ENCODE results near the gene HSH2D. TPM values are rescaled to one million over a fixed set of nuclear protein-coding genes. Genes with fewer than 3 reads are reported as not detected.
A peak's percentile ranks its signal among the peaks of the same experiment; 100 is the strongest.

Gene HSH2D
- total and polyA plus RNA-seq, 9 donors = 0.20 to 1.3 (median 0.31) TPM

- Histone ChIP-seq H3K9me3 (no peaks in the 10 kb centered on the region), H3K4me1 (ENCODE audit: insufficient read depth) (peaks cover 8% of the 10 kb centered on the region), H3K4me3 (peak overlapping the region; percentile 99), H3K36me3 (no peaks in the 10 kb centered on the region), H3K27ac (peak overlapping the region in 1 of 2 donors; percentile 69), H3K27me3 (no peaks in the 10 kb centered on the region)
- intact Hi-C loops (cut with DNase I) = loop anchor here in 2 of 4 donors (5.0 to 10.0 kb wide), 5 partner anchors 35 to 998 kb away; partner anchors contain the start of genes FAM32A (in 1 of the 2) and TPM4 (in 1 of the 2)
- WGBS, 3 donors = 4 to 13% (median 9%) methylated on average over 2 of the region's 2 CpGs
- TF ChIP-seq POLR2A (IDR thresholded peaks at IDR 0.05) (no peak), CTCF (IDR thresholded peaks at IDR 0.05) (no peak), EP300 (IDR thresholded peaks at IDR 0.05) (no peak)
- no peak for DNase-seq
These were observed 30.7 kb upstream of the HSH2D start for GRCh38 chr19:16112778-16113177.

- H3K27me3 ChIP-seq = no peaks in the 10 kb centered on the region
- DNase-seq = no peak
- intact Hi-C loops (cut with DNase I) = loop anchor here in 2 of 4 donors (5.0 to 10.0 kb wide), 5 partner anchors 36 to 999 kb away; partner anchors contain the start of genes FAM32A (in 1 of the 2) and TPM4 (in 1 of the 2)
- no peak overlapping the region for H3K27ac ChIP-seq
- H3K36me3 ChIP-seq = no peaks in the 10 kb centered on the region
- peaks cover 8% of the 10 kb centered on the region for H3K4me1 ChIP-seq (ENCODE audit: insufficient read depth)
- H3K4me3 ChIP-seq = no peak overlapping the region
- TF ChIP-seq POLR2A (IDR thresholded peaks at IDR 0.05) (no peak), EP300 (IDR thresholded peaks at IDR 0.05) (no peak), CTCF (IDR thresholded peaks at IDR 0.05) (no peak)
- H3K9me3 ChIP-seq = no peaks in the 10 kb centered on the region
- 67 to 94% (median 82%) methylated on average over 3 of the region's 3 CpGs for WGBS, 3 donors
These were observed 29.8 kb upstream of the HSH2D start for GRCh38 chr19:16113727-16114126.

DNA sequence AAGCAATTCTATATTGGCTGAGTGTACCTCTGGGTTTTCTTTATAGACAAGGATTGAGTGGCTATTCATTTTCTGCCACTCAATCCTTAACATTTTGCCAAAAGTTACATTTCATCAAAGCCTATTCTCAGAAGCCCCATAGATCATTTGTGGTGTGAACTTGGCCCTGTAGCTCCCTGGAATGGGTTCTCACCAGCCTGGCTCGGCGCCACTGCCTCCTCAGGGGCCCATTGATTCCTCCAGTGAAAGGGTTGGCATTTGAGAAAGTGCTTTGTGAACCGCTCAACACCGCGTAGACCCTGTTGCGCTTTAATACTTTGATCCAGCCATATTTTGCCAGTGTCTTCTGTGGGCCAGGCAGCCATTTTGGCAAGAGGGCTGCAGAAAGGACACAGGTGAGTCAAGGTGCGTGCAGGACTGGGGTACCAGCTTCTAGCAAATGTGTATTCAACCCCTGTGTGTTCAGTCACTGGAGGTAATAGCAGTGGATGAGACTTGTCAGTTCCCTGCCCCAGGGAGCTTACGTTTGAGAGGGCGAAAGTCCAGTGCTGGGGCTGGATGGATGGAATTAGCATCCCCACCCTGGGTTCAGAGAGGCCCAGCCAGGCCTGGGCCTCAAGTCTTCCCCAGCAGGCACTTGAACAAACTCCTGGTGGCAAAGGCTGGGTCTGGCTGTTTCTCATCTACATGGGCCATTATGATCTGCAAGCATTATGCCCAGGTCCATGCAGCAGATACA lies 28.0 kb upstream of the HSH2D start:
- peaks cover 8% of the 10 kb centered on the region for H3K4me1 ChIP-seq (ENCODE audit: insufficient read depth)
- TF ChIP-seq EP300 (IDR thresholded peaks at IDR 0.05) = no peak
- TF ChIP-seq POLR2A (IDR thresholded peaks at IDR 0.05) = no peak
- TF ChIP-seq CTCF (IDR thresholded peaks at IDR 0.05) = no peak
- intact Hi-C loops (cut with DNase I) = loop anchor here in 2 of 4 donors (5.0 to 10.0 kb wide), 4 partner anchors 43 to 1001 kb away; partner anchors contain the start of gene FAM32A (in 1 of the 2)
- H3K27ac ChIP-seq = no peak overlapping the region
- no peaks in the 10 kb centered on the region for H3K36me3 ChIP-seq
- H3K9me3 ChIP-seq = no peaks in the 10 kb centered on the region
- 87 to 93% (median 92%) methylated on average over 9 of the region's 9 CpGs for WGBS, 3 donors
- no peak for DNase-seq
- no peak overlapping the region for H3K4me3 ChIP-seq
- no peaks in the 10 kb centered on the region for H3K27me3 ChIP-seq

- Histone ChIP-seq H3K4me1 (ENCODE audit: insufficient read depth) (peaks cover 8% of the 10 kb centered on the region), H3K4me3 (no peak overlapping the region), H3K27ac (no peak overlapping the region), H3K9me3 (no peaks in the 10 kb centered on the region), H3K27me3 (no peaks in the 10 kb centered on the region), H3K36me3 (no peaks in the 10 kb centered on the region)
- WGBS, 3 donors = 67 to 74% (median 71%) methylated on average over 4 of the region's 4 CpGs
- DNase-seq = no peak
- TF ChIP-seq POLR2A (IDR thresholded peaks at IDR 0.05) = no peak
- no peak for TF ChIP-seq CTCF (IDR thresholded peaks at IDR 0.05)
- no peak for TF ChIP-seq EP300 (IDR thresholded peaks at IDR 0.05)
- intact Hi-C loops (cut with DNase I) = loop anchor here in 2 of 4 donors (5.0 to 10.0 kb wide), 4 partner anchors 44 to 1001 kb away; partner anchors contain the start of gene FAM32A (in 1 of the 2)
These were observed 27.4 kb upstream of the HSH2D start for GRCh38 chr19:16116067-16116466.

All from ovary (tissue), 9 donors.